Parietal lobe (tissue), 2 donors: ENCODE results near the gene HDAC6. TPM values are rescaled to one million over a fixed set of nuclear protein-coding genes. Genes with fewer than 3 reads are reported as not detected.

ENCODE experiments used
- small RNA-seq: library from RNA; depleted of rRNA; stranded (forward); fragments of <200 nt; gene quantifications from one replicate; pipeline ENCODE3, GENCODE V24; 2014; ENCODE audit warnings: low replicate concordance
- total RNA-seq: library from RNA; depleted of rRNA; stranded (reverse); fragments of >200 nt; gene quantifications from one replicate; pipeline ENCODE4 v1.2.3, GENCODE V29; 2014

The HDAC6 gene
- total RNA-seq: 125 TPM

GRCh38 chrX:48801280-48802088 is at the start of gene HDAC6:
HDAC6 (plus strand) TSS chrX:48802067; CDS start chrX:48802693, 626 bp downstream.

GRCh38 chrX:48761674-48762471 is 40.0 kb upstream of the HDAC6 start, which contains the start of gene GLOD5:
GLOD5 (plus strand) TSS chrX:48761747; CDS start chrX:48761791, 44 bp downstream.

GRCh38 chrX:48786341-48786800 is 15.5 kb upstream of the HDAC6 start, which contains the start of gene GATA1:
GATA1 (plus strand) TSS chrX:48786590; CDS start chrX:48791110, 4,520 bp downstream.

GRCh38 chrX:48826135-48826875 is 24.4 kb downstream of the HDAC6 start, which contains the start of gene ERAS:
ERAS (plus strand) TSS chrX:48826513; CDS start chrX:48829124, 2,611 bp downstream.

GRCh38 chrX:48835524-48836329 is 33.9 kb downstream of the HDAC6 start, which contains the start of gene PCSK1N:
PCSK1N (minus strand) TSS chrX:48835610; CDS start chrX:48835532, 78 bp downstream.

Small RNA genes within 50 kb of the gene (small RNA-seq; reads per million reads assigned to genes)
- 0.09 reads per million for gene RNU6-29P

Other genes with a start within 250 kb of the HDAC6 start
- 153 TPM for gene RBM3, start 227.6 kb upstream of the HDAC6 start, total RNA-seq
- 88.9 TPM for gene WDR13, start 204.6 kb upstream of the HDAC6 start, total RNA-seq
- 0.63 TPM for gene WAS, start 118.3 kb upstream of the HDAC6 start, total RNA-seq
- 2.8 TPM for gene SUV39H1, start 105.3 kb upstream of the HDAC6 start, total RNA-seq
- not detected for gene GLOD5, start 40.3 kb upstream of the HDAC6 start, total RNA-seq
- gene GATA1, start 15.5 kb upstream of the HDAC6 start, total RNA-seq: not detected
- not detected for gene ERAS, start 24.4 kb downstream of the HDAC6 start, total RNA-seq
- gene PCSK1N, start 33.5 kb downstream of the HDAC6 start, total RNA-seq: 63.5 TPM
- 19.4 TPM for gene TIMM17B, start 95.7 kb downstream of the HDAC6 start, total RNA-seq
- 34.7 TPM for gene PQBP1, start 95.9 kb downstream of the HDAC6 start, total RNA-seq
- 6.9 TPM for gene SLC35A2, start 109.6 kb downstream of the HDAC6 start, total RNA-seq
- 9.7 TPM for gene PIM2, start 117.0 kb downstream of the HDAC6 start, total RNA-seq
- gene OTUD5, start 155.5 kb downstream of the HDAC6 start, total RNA-seq: 30.4 TPM
- 0.63 TPM for gene KCND1, start 169.8 kb downstream of the HDAC6 start, total RNA-seq
- gene GRIPAP1, start 200.2 kb downstream of the HDAC6 start, total RNA-seq: 49.8 TPM
- gene TFE3, start 241.3 kb downstream of the HDAC6 start, total RNA-seq: 12.2 TPM